Activated CD8-positive, alpha-beta T cell treated with anti-CD3 and anti-CD28 coated beads, Interleukin-2, amount 10 ng/mL, durations not matched to agents 7 days and 5 days (primary cell): ENCODE results near the gene CUTC. TPM values are rescaled to one million over a fixed set of nuclear protein-coding genes. Genes with fewer than 3 reads are reported as not detected.
"Not testable (repeated sequence)": the region's sequence is repeated elsewhere in the genome, so short reads cannot be mapped to it uniquely, and the experiment has no call there.

ENCODE experiments used
- ATAC-seq: fragments of 150-1000 bp; cut with Tn5 transposase; one replicate; pipeline ENCODE4 v1.10.0; 2021; ENCODE audit warnings: moderate library complexity
- CTCF ChIA-PET: fragments of 350-600 bp; sonication (Branson Sonifier 250); formaldehyde crosslinking; loops from one replicate; lab custom pipeline; 2021; ENCODE audit warnings: antibody characterized with exemption; lab: Charles Lee
- POLR2A ChIA-PET: fragments of 350-600 bp; sonication (Branson Sonifier 250); formaldehyde crosslinking; loops from one replicate; lab custom pipeline; 2021; ENCODE audit warnings: antibody characterized with exemption; lab: Charles Lee
- DNase-seq: peaks from one replicate; pipeline ENCODE4 v3.0.0-alpha.2; 2020
- H3K27ac Mint-ChIP-seq: one replicate; pipeline ENCODE4 v1.8.0; 2021; ENCODE audit warnings: mild to moderate bottlenecking, mixed read lengths
- H3K27me3 Mint-ChIP-seq: one replicate; pipeline ENCODE4 v1.8.0; 2021; ENCODE audit warnings: low read depth, mixed read lengths
- H3K36me3 Mint-ChIP-seq: one replicate; pipeline ENCODE4 v1.8.0; 2021; ENCODE audit warnings: low read depth, mixed read lengths
- H3K4me1 Mint-ChIP-seq: one replicate; pipeline ENCODE4 v1.8.0; 2021; ENCODE audit warnings: low read depth, mixed read lengths
- H3K4me3 Mint-ChIP-seq: one replicate; pipeline ENCODE4 v1.8.0; 2021; ENCODE audit warnings: mild to moderate bottlenecking, mixed read lengths
- H3K9me3 Mint-ChIP-seq: one replicate; pipeline ENCODE4 v1.8.0; 2022; ENCODE audit warnings: mixed read lengths; ENCODE audit not compliant: insufficient read depth
- total RNA-seq, 2 experiments: library from RNA; stranded (reverse); gene quantifications; one replicate each; pipeline ENCODE4 v1.2.3, GENCODE V29; 2021

Gene CUTC
- total RNA-seq, 2 experiments from 2014 or later, result 24.0 to 25.8 TPM

DNA sequence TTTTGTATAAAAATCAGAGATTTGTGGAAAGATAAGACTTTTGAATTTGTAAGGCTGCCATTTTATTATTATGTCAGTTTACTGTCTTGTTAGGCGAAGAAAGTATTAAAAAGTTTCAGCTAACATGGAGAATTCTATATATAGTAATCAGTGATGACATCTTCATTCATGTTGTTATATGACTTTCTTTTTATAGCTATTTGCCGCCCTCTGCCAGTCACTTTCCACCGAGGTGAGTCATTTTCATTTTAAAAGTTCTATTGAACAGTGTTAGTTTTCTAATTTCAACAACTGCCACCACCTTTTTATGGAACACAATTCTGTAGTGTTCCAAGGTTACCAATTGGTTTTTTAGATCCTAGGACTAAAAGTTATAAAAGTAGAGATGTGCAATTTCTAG lies 11.8 kb downstream of the CUTC start:
- Mint-ChIP-seq H3K4me1 (peaks cover 2% of the 10 kb centered on the region), H3K36me3 (peaks cover 71% of the 10 kb centered on the region), H3K27me3 (no peaks in the 10 kb centered on the region), H3K27ac (no peak overlapping the region), H3K9me3 (peaks cover 21% of the 10 kb centered on the region), H3K4me3 (no peak overlapping the region)
- ChIA-PET CTCF (interaction anchor here (1.5 to 2.0 kb wide), 2 partner anchors 8 to 11 kb away, joined by 4 to 12 read pairs; partner anchors contain the start of genes COX15 and CUTC), POLR2A (no interaction called here)
- no peak for ATAC-seq
- DNase-seq, result no peak

DNA sequence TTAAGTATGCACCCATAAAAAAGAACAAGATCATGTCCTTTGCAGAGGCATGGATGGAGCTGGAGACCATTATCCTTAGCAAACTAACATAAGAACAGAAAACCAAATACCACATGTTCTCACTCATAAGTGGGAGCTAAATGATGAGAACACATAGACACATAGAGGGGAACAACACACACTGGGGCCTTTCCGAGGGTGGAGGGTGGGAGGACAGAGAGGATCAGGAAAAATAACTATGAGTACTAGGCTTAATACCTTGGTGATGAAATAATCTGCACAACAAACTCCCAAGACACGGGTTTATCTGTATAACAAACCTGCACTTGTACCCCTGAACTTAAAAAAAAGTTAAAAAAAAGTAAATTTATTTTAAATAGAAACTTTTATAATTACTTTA lies 14.1 kb downstream of the CUTC start:
- H3K4me1 Mint-ChIP-seq, H3K4me3 Mint-ChIP-seq, CTCF ChIA-PET, H3K27me3 Mint-ChIP-seq, ATAC-seq, H3K9me3 Mint-ChIP-seq, DNase-seq: not testable (repeated sequence)
- POLR2A ChIA-PET, result interaction anchor here (1.2 kb wide), 1 partner anchor 14 kb away, joined by 3 read pairs; the partner anchor contains the start of genes COX15 and CUTC
- Mint-ChIP-seq H3K27ac (peak overlapping the region; percentile 19), H3K36me3 (peaks cover 62% of the 10 kb centered on the region)

DNA sequence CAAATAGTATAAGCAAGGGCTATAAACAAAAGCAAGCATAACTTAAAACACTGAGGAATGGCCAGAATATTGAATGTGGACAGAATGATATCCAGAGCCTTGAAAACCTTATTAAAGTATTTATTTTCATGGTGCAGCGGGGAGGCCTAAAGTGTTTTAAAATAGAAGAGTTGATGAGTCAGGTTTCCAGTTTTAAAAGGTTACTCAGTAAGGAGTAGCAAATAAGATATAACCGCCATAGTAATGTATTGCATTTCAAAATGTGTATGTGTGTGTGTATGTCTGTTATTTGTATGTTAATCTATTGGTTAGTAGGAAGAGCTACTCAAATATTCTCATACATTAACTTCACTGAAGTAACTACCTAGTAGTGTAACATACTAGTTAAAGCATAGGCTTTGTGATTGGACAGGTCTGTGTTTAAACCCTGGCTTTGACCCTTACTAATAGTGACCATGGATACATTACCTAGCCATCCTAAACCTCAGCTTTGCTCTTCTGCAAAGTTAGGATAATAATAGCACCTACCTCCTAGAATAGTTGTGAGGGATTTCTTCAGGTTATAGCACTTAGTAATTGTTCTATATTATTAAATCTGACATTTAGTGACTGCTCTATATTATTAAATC lies 16.9 kb downstream of the CUTC start:
- Mint-ChIP-seq H3K36me3 (peaks cover 51% of the 10 kb centered on the region), H3K27ac (no peak overlapping the region), H3K4me3 (no peak overlapping the region), H3K9me3 (no peaks in the 10 kb centered on the region), H3K27me3 (no peaks in the 10 kb centered on the region), H3K4me1 (no peaks in the 10 kb centered on the region)
- POLR2A ChIA-PET, result no interaction called here
- DNase-seq (no peak), ATAC-seq (no peak)
- CTCF ChIA-PET, result interaction anchor here (1.0 kb wide), 1 partner anchor 17 kb away, joined by 3 read pairs; the partner anchor contains the start of genes COX15 and CUTC

DNA sequence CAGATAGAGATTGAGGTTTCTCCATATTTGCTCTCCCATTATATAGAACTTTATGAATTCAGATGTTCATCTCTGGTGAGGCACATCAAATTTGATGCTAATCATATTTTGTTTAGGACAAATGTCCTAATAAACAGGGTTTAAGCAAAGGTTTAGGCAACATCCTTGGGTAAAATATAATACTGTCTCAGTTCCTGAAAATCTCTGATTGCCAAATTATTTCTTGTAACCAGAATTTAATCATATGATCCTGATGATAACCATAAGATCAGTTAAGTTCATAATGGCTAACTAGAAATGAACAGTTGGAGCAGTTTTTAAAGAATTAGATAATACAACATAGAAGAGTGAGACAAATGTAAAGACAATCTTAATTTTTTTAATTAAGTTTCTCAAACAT lies 18.6 kb downstream of the CUTC start:
- ChIA-PET POLR2A (no interaction called here), CTCF (no interaction called here)
- H3K27ac Mint-ChIP-seq, result no peak overlapping the region
- no peaks in the 10 kb centered on the region for H3K9me3 Mint-ChIP-seq
- DNase-seq (no peak), ATAC-seq (no peak)
- H3K27me3 Mint-ChIP-seq, result no peaks in the 10 kb centered on the region
- no peaks in the 10 kb centered on the region for H3K4me1 Mint-ChIP-seq
- peaks cover 53% of the 10 kb centered on the region for H3K36me3 Mint-ChIP-seq
- H3K4me3 Mint-ChIP-seq, result no peak overlapping the region

GRCh38 chr10:99754670-99755069 lies 22.6 kb downstream of the CUTC start:
- no peaks in the 10 kb centered on the region for H3K4me1 Mint-ChIP-seq
- ChIA-PET POLR2A (no interaction called here), CTCF (no interaction called here)
- H3K27ac Mint-ChIP-seq, result no peak overlapping the region
- DNase-seq (no peak), ATAC-seq (no peak)
- no peaks in the 10 kb centered on the region for H3K9me3 Mint-ChIP-seq
- H3K36me3 Mint-ChIP-seq, result peaks cover 67% of the 10 kb centered on the region
- H3K4me3 Mint-ChIP-seq, result no peak overlapping the region
- H3K27me3 Mint-ChIP-seq, result no peaks in the 10 kb centered on the region

DNA sequence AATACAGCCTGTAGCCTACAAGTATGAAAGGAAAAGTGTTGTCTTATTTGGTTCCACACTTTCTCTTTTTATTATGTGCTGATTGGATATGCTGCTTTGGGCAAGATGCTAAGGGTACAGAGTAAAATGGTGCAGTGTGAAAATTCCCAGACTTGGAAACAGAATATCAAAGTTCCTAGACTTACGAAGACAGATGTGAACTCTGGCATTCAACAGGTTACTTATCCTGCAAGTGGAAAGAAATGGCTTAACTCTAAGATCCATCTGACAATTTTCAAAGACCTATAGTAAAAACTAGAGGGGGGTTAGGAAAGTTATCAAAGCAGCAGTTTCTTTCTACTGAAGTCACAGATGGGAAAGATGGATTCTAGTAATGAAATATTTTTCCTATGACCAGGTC lies 24.1 kb downstream of the CUTC start:
- ATAC-seq, result no peak
- Mint-ChIP-seq H3K4me1 (no peaks in the 10 kb centered on the region), H3K36me3 (peaks cover 70% of the 10 kb centered on the region), H3K27me3 (no peaks in the 10 kb centered on the region), H3K4me3 (no peak overlapping the region), H3K9me3 (no peaks in the 10 kb centered on the region), H3K27ac (no peak overlapping the region)
- ChIA-PET POLR2A (interaction anchor here (0.8 kb wide), 1 partner anchor 17 kb away, joined by 3 read pairs; no protein-coding TSS in a partner anchor), CTCF (no interaction called here)
- DNase-seq, result no peak

- CTCF ChIA-PET, result no interaction called here
- no peaks in the 10 kb centered on the region for H3K4me1 Mint-ChIP-seq
- H3K27ac Mint-ChIP-seq, result no peak overlapping the region
- no peaks in the 10 kb centered on the region for H3K27me3 Mint-ChIP-seq
- ATAC-seq (no peak), DNase-seq (no peak)
- peaks cover 70% of the 10 kb centered on the region for H3K36me3 Mint-ChIP-seq
- peaks cover 4% of the 10 kb centered on the region for H3K9me3 Mint-ChIP-seq
- POLR2A ChIA-PET, result no interaction called here
- no peak overlapping the region for H3K4me3 Mint-ChIP-seq
Observed at GRCh38 chr10:99758211-99758891, 26.3 kb downstream of the CUTC start.

DNA sequence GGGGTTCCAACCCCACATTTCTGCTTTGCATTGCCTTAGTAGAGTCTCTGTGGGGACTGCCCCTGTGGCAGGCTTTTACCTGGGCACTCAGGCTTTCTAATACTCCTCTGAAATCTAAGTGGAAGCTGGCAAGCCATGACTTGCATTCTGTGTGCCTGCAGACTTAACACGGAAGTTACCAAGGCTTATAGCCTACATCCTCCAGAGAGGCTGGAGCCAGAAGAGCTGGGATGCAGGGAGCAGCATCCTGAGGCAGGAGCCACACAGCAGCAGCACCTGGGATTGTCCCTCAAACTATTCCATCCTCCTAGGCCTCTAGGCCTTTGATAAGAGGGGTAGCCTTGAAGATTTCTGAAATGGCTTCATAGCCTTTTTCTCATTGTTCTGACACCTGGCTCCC lies 28.3 kb downstream of the CUTC start:
- no peak for DNase-seq
- Mint-ChIP-seq H3K9me3 (peaks cover 4% of the 10 kb centered on the region), H3K36me3 (peaks cover 60% of the 10 kb centered on the region), H3K4me1 (no peaks in the 10 kb centered on the region), H3K4me3 (no peak overlapping the region), H3K27ac (no peak overlapping the region), H3K27me3 (no peaks in the 10 kb centered on the region)
- ChIA-PET POLR2A (no interaction called here), CTCF (no interaction called here)
- ATAC-seq, result no peak

DNA sequence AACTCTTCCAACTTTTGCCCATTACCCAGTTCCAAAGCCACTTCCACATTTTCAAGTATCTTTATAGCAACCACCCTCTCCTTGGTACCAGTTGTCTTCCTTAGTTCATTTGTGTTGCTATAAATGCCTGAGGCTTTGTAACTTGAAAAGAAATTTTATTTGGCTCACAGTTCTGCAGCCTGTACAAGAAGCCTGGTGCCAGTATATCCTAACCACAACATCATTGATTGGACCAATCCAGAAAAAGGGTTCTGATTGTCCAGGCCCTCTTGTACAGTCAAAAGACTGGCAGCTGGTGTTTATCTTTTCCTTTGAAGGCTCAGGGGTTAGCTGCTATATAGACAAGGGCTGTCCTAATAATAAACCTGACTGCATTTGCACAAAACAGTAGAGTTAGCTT lies 29.3 kb downstream of the CUTC start:
- Mint-ChIP-seq H3K27ac (no peak overlapping the region), H3K36me3 (peaks cover 50% of the 10 kb centered on the region), H3K27me3 (no peaks in the 10 kb centered on the region), H3K4me3 (no peak overlapping the region), H3K4me1 (peaks cover 6% of the 10 kb centered on the region), H3K9me3 (peaks cover 4% of the 10 kb centered on the region)
- no peak for DNase-seq
- no peak for ATAC-seq
- POLR2A ChIA-PET, result interaction anchor here (0.6 kb wide), 1 partner anchor 85 kb away, joined by 3 read pairs; no protein-coding TSS in a partner anchor
- CTCF ChIA-PET, result no interaction called here

DNA sequence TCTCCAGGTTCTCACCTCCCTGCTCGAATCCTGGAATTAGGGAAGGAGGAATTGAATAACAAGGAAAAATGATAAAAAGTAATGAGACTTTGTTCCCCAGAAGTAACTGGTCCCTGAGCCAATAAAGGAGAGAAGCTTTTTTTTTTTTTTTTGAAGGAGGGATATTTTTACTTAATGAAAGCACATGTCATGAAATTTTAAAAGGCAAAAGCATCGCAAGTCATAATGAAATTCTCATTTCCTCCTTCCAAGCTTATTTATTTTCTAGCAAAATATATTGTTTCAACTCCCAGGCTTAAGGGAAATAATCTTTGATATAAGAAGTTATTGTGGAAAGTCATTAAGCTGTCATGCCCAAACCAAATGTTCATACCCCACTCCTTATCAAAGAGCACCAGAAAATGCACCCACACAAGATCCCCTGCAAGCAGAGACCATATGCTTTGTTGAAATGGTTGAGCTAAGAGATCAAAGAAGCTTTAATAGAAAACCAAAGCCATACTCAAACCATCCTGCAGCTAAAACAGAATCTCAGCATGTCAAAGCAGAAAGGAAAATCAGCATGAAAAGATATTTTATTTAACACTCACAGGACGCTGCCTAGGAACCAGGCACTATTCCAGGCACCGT lies 33.8 kb downstream of the CUTC start:
- ChIA-PET CTCF (interaction anchor here (0.9 to 1.0 kb wide), 2 partner anchors 33 to 205 kb away, joined by 3 read pairs; partner anchors contain the start of gene CUTC), POLR2A (no interaction called here)
- no peak overlapping the region for H3K27ac Mint-ChIP-seq

DNA sequence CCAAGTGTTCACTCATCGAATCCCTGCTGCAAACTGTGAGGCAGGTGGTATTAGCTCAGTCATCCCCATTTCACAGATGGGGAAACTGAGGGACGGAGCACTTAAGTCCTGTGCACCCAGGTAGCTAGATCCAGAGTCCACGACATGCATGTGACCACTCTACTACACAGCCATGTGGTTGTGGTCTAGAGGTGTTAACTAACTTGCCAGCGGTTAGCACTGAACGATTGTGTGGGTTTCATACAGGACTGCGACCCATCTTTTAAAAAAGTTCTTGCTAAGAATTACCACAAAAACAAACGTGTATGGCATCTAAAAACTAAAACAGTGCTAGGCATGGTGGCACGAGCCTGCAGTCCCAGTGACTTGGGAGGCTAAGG lies 34.3 kb downstream of the CUTC start:
- Mint-ChIP-seq H3K27me3 (no peaks in the 10 kb centered on the region), H3K4me3 (no peak overlapping the region), H3K27ac (no peak overlapping the region), H3K9me3 (peaks cover 4% of the 10 kb centered on the region), H3K4me1 (peaks cover 6% of the 10 kb centered on the region), H3K36me3 (peaks cover 12% of the 10 kb centered on the region)
- ChIA-PET POLR2A (no interaction called here), CTCF (interaction anchor here (1.0 kb wide), 1 partner anchor 34 kb away, joined by 3 read pairs; the partner anchor contains the start of gene CUTC)
- ATAC-seq (peak; percentile 19), DNase-seq (peak; percentile 24)

More for the DNA sequence above, 33.8 kb downstream of the CUTC start:
- Mint-ChIP-seq H3K4me3 (no peak overlapping the region), H3K9me3 (peaks cover 4% of the 10 kb centered on the region), H3K27me3 (no peaks in the 10 kb centered on the region), H3K4me1 (peaks cover 6% of the 10 kb centered on the region), H3K36me3 (peaks cover 15% of the 10 kb centered on the region)
- no peak for DNase-seq
- ATAC-seq, result no peak

DNA sequence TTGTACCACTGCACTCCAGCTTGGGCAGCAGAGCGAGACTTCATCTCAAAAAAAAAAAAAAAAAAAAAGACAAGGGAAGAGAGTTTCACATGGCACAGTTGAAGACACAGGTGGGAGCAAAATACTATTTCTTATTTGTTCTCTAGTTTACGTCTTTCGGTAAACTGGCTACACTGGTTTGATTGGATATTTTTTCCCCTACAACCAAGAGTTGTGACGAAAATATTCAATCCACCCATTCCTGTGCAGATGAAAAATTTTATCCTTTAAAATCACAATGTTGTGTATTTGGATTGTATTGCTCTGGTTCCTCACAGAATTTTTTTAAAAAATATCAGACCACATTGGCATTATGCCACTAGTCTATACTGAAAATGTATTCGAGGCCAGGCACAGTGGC lies 35.9 kb downstream of the CUTC start:
- DNase-seq (no peak), ATAC-seq (no peak)
- peaks cover 4% of the 10 kb centered on the region for H3K36me3 Mint-ChIP-seq
- no peak overlapping the region for H3K27ac Mint-ChIP-seq
- ChIA-PET POLR2A (no interaction called here), CTCF (interaction anchor here (0.6 kb wide), 1 partner anchor 155 kb away, joined by 3 read pairs; no protein-coding TSS in a partner anchor)
- peaks cover 6% of the 10 kb centered on the region for H3K4me1 Mint-ChIP-seq
- no peaks in the 10 kb centered on the region for H3K9me3 Mint-ChIP-seq
- no peaks in the 10 kb centered on the region for H3K27me3 Mint-ChIP-seq
- no peak overlapping the region for H3K4me3 Mint-ChIP-seq
